HG02884 (cell line): ENCODE measurements around the gene RRP36.

ENCODE experiments used
- ATAC-seq: cut with Tn5 transposase; IDR thresholded peaks from one replicate; pipeline ENCODE4 v1.9.1; 2021; ENCODE audit warnings: mild to moderate bottlenecking, moderate library complexity; ENCODE audit not compliant: unreplicated experiment

The RRP36 gene

GRCh38 chr6:43060755-43061633 lies 39.6 kb downstream of the RRP36 start:
- no peak for ATAC-seq

- ATAC-seq = no peak
Observed at GRCh38 chr6:43061861-43062260, 40.4 kb downstream of the RRP36 start.

GRCh38 chr6:43062818-43063217 lies 41.4 kb downstream of the RRP36 start:
- ATAC-seq = no peak

GRCh38 chr6:43070028-43070632 lies 48.7 kb downstream of the RRP36 start:
- no peak for ATAC-seq

- ATAC-seq = no peak
Observed at GRCh38 chr6:43074847-43075669, 53.6 kb downstream of the RRP36 start.

- ATAC-seq = no peak
Observed at GRCh38 chr6:43075670-43076463, 54.4 kb downstream of the RRP36 start, which contains the start of gene PTK7. TSS of gene PTK7 (plus strand) at chr6:43076314. CDS start at chr6:43076489, 175 bp downstream.

- ATAC-seq = no peak
Observed at GRCh38 chr6:43076464-43077332, 55.3 kb downstream of the RRP36 start.

- ATAC-seq = no peak
Observed at GRCh38 chr6:43077333-43077809, 55.9 kb downstream of the RRP36 start.

- no peak for ATAC-seq
Observed at GRCh38 chr6:43077981-43078511, 56.6 kb downstream of the RRP36 start.

GRCh38 chr6:43078691-43079090 lies 57.3 kb downstream of the RRP36 start:
- no peak for ATAC-seq
